H1 (cell line): ENCODE measurements around the gene KCNC1. TPM values are rescaled to one million over a fixed set of nuclear protein-coding genes. Genes with fewer than 3 reads are reported as not detected.

Experiments
- CTCF ChIA-PET: fragments of 300-600 bp; sonication (Branson Sonifier 250); formaldehyde crosslinking; loops from one replicate; lab custom pipeline; 2021; ENCODE audit not compliant: partially characterized antibody; lab: Charles Lee
- POLR2A ChIA-PET: fragments of 300-600 bp; sonication (Branson Sonifier 250); formaldehyde crosslinking; loops from one replicate; lab custom pipeline; 2021; ENCODE audit warnings: inconsistent platforms; ENCODE audit not compliant: partially characterized antibody; lab: Charles Lee
- DNase-seq, 2 experiments: peaks; one replicate each; pipeline versions ENCODE4 v3.0.0 to v3.0.0-alpha.2; 2010 to 2022; ENCODE audit warnings: low spot score in 2 of 2, low read depth in 1 of 2, mixed read lengths in 1 of 2
- FAIRE-seq: peaks from 2 replicates; lab custom pipeline; 2011; peaks lifted over from hg19 to GRCh38; lab: Jason Lieb, UNC
- H2AFZ ChIP-seq: 2 replicates; pipeline ENCODE4 v1.8.1; 2012; ENCODE audit warnings: low read length, inconsistent platforms
- H2AK5ac ChIP-seq: 2 replicates; pipeline ENCODE4 v1.6.1; 2013; ENCODE audit warnings: low read depth, low read length
- H2BK120ac ChIP-seq: replicated peaks from 2 replicates; pipeline ENCODE3; 2013; ENCODE audit warnings: low read depth, low read length, inconsistent platforms
- H2BK12ac ChIP-seq: 2 replicates; pipeline ENCODE4 v1.6.1; 2013; ENCODE audit warnings: low read depth, low read length
- H2BK15ac ChIP-seq: 2 replicates; pipeline ENCODE4 v1.6.1; 2013; ENCODE audit warnings: low read length
- H2BK20ac ChIP-seq: 2 replicates; pipeline ENCODE4 v1.6.1; 2013; ENCODE audit warnings: low read length
- H2BK5ac ChIP-seq: 2 replicates; pipeline ENCODE4 v1.6.1; 2013; ENCODE audit warnings: low read depth, low read length
- H3K14ac ChIP-seq: 2 replicates; pipeline ENCODE4 v1.6.1; 2013; ENCODE audit warnings: inconsistent platforms; ENCODE audit not compliant: insufficient read length
- H3K18ac ChIP-seq: 2 replicates; pipeline ENCODE4 v1.6.1; 2013; ENCODE audit warnings: low read length; ENCODE audit errors: extremely low read depth
- H3K23ac ChIP-seq: 2 replicates; pipeline ENCODE4 v1.6.1; 2013; ENCODE audit warnings: inconsistent platforms; ENCODE audit not compliant: insufficient read length
- H3K23me2 ChIP-seq: 2 replicates; pipeline ENCODE4 v1.6.1; 2013; ENCODE audit warnings: low read depth, low read length
- H3K27ac ChIP-seq: 2 replicates; pipeline ENCODE4 v1.6.1; 2011; ENCODE audit warnings: low read depth, low read length, inconsistent platforms
- H3K27me3 ChIP-seq, 4 experiments: replicated peaks in 1 of 4; 1 replicate in 1 of 4; 2 replicates in 3 of 4; pipeline versions ENCODE4 v1.6.1 to v1.8.1; 2011 to 2013; ENCODE audit warnings: low read length in 3 of 4, mild to moderate bottlenecking in 3 of 4, inconsistent platforms in 2 of 4, mixed read lengths in 2 of 4, moderate library complexity in 1 of 4; ENCODE audit not compliant: control insufficient read depth in 3 of 4, insufficient read depth in 3 of 4; ENCODE audit errors: extremely low read depth in 1 of 4
- H3K36me3 ChIP-seq, 4 experiments: 2 replicates each; pipeline versions ENCODE4 v1.6.1 to v1.8.1; 2011 to 2013; ENCODE audit warnings: mild to moderate bottlenecking in 4 of 4, low read length in 3 of 4, moderate library complexity in 2 of 4, control low read depth in 1 of 4, inconsistent platforms in 1 of 4; ENCODE audit not compliant: insufficient read depth in 4 of 4, control insufficient read depth in 2 of 4
- H3K4ac ChIP-seq: replicated peaks from 2 replicates; pipeline ENCODE3; 2013; ENCODE audit warnings: low read length, low read depth, mixed read lengths, inconsistent platforms; ENCODE audit not compliant: insufficient read length
- H3K4me1 ChIP-seq, 4 experiments: replicated peaks in 1 of 4; 1 replicate in 1 of 4; 2 replicates in 3 of 4; pipeline versions ENCODE4 v1.6.1 to v1.8.1; 2011 to 2013; ENCODE audit warnings: low read length in 3 of 4, inconsistent platforms in 2 of 4, mixed read lengths in 1 of 4; ENCODE audit not compliant: insufficient read depth in 4 of 4, control insufficient read depth in 3 of 4
- H3K4me2 ChIP-seq, 2 experiments: 2 replicates each; pipeline versions ENCODE4 v1.6.1 to v1.8.1; 2011 to 2013; ENCODE audit warnings: low read depth in 2 of 2, low read length in 2 of 2, control low read depth in 1 of 2, inconsistent platforms in 1 of 2, mild to moderate bottlenecking in 1 of 2; ENCODE audit not compliant: insufficient read depth in 1 of 2
- H3K4me3 ChIP-seq, 4 experiments: fragments of 200-600, 300-600 bp in 1 of 4; sonication (generic), shearing (Covaris generic), sonication (Bioruptor Twin) in 1 of 4; 2 replicates each; pipeline versions ENCODE4 v1.5.1 to v1.8.1; 2011 to 2016; ENCODE audit warnings: low read length in 4 of 4, low read depth in 3 of 4, control low read depth in 2 of 4, inconsistent platforms in 2 of 4, mild to moderate bottlenecking in 2 of 4, mixed read lengths in 1 of 4, moderate library complexity in 1 of 4; ENCODE audit not compliant: insufficient read depth in 2 of 4; ENCODE audit errors: extremely low read depth in 1 of 4
- H3K56ac ChIP-seq: replicated peaks from 2 replicates; pipeline ENCODE3; 2013; ENCODE audit warnings: low read depth, mild to moderate bottlenecking, mixed read lengths, low read length, inconsistent platforms; ENCODE audit not compliant: insufficient read length
- H3K79me1 ChIP-seq: 2 replicates; pipeline ENCODE4 v1.6.1; 2013; ENCODE audit warnings: low read depth, low read length, control low read depth
- H3K79me2 ChIP-seq, 2 experiments: 2 replicates each; pipeline versions ENCODE4 v1.6.1 to v1.8.1; 2012 to 2013; ENCODE audit warnings: low read length in 2 of 2, mild to moderate bottlenecking in 2 of 2, inconsistent platforms in 1 of 2; ENCODE audit not compliant: insufficient read depth in 2 of 2, control insufficient read depth in 1 of 2
- H3K9ac ChIP-seq, 4 experiments: replicated peaks in 1 of 4; 1 replicate in 1 of 4; 2 replicates in 3 of 4; pipeline versions ENCODE4 v1.6.1 to v1.8.1; 2011 to 2013; ENCODE audit warnings: low read depth in 3 of 4, low read length in 3 of 4, control low read depth in 2 of 4, mild to moderate bottlenecking in 2 of 4, moderate library complexity in 2 of 4, inconsistent platforms in 1 of 4; ENCODE audit errors: extremely low read depth in 1 of 4
- H3K9me3 ChIP-seq, 2 experiments: 2 replicates each; pipeline versions ENCODE4 v1.6.1 to v1.8.1; 2012 to 2013; ENCODE audit warnings: mild to moderate bottlenecking in 2 of 2, moderate library complexity in 2 of 2, control low read depth in 1 of 2, inconsistent platforms in 1 of 2, low read depth in 1 of 2, low read length in 1 of 2, mixed read lengths in 1 of 2; ENCODE audit not compliant: insufficient read depth in 2 of 2
- H4K20me1 ChIP-seq, 2 experiments: replicated peaks in 1 of 2; 2 replicates each; pipeline versions ENCODE3 to v1.8.1; 2011 to 2013; ENCODE audit warnings: inconsistent platforms in 2 of 2, low read length in 2 of 2, mild to moderate bottlenecking in 1 of 2; ENCODE audit not compliant: insufficient read depth in 2 of 2, control insufficient read depth in 1 of 2
- H4K5ac ChIP-seq: 2 replicates; pipeline ENCODE4 v1.6.1; 2013; ENCODE audit warnings: low read length, low read depth, mixed read lengths, inconsistent platforms; ENCODE audit not compliant: insufficient read length
- H4K8ac ChIP-seq: 2 replicates; pipeline ENCODE4 v1.8.0; 2013; ENCODE audit warnings: mild to moderate bottlenecking, moderate library complexity, low read length, inconsistent platforms; ENCODE audit not compliant: insufficient read depth; ENCODE audit errors: extremely low read depth
- H4K91ac ChIP-seq: replicated peaks from 2 replicates; pipeline ENCODE3; 2013; ENCODE audit warnings: low read length, mixed read lengths, inconsistent platforms; ENCODE audit not compliant: insufficient read length
- CBX8 ChIP-seq: fragments of 300-800, 300-1000 bp; sonication (generic); IDR thresholded peaks from 2 replicates; pipeline ENCODE4 v1.7.1; 2016; ENCODE audit warnings: low read depth, low read length, borderline replicate concordance
- CHD1 ChIP-seq: IDR thresholded peaks from 2 replicates; pipeline ENCODE4 v1.6.1; 2012; ENCODE audit warnings: low read depth, low read length, improper control_type of control experiment
- WGBS, 2 experiments: shearing (Covaris generic) in 1 of 2; methylation state at CpG; one replicate each; pipeline versions ENCODE4 v1.1.6 to v1.1.7; 2013 to 2015; ENCODE audit warnings: low lambda C conversion rate in 2 of 2, mixed read lengths in 2 of 2, inconsistent platforms in 1 of 2, low coverage in 1 of 2, missing lambda C conversion rate in 1 of 2; ENCODE audit not compliant: insufficient replicate concordance in 2 of 2, insufficient coverage in 1 of 2, insufficient read length in 1 of 2; ENCODE audit errors: extremely low coverage in 1 of 2, missing lambda C conversion rate in 1 of 2; 5-methylcytosine and 5-hydroxymethylcytosine counted together
- polyA plus RNA-seq, 7 experiments: library from polyadenylated mRNA; depleted of rRNA in 3 of 7; stranded (reverse) in 5 of 7; unstranded in 2 of 7; fragments of >200 nt in 5 of 7; fragments of 200-250 nt in 2 of 7; gene quantifications; 1 replicate in 5 of 7; 2 replicates in 1 of 7; 4 replicates in 1 of 7; pipeline versions ENCODE4 v1.2.1 to v1.2.3, GENCODE V29; 2011 to 2013; ENCODE audit warnings: missing spikeins in 2 of 7, mixed read lengths in 2 of 7
- total RNA-seq: library from RNA; stranded (reverse); fragmentation: NEBNext Ultra II Directional; extraction: Animal tissue kit (Norgen Biotek cat#: 25700); gene quantifications from 2 replicates; pipeline ENCODE4 v1.2.1, GENCODE V29; 2021
- TF ChIP-seq, protein P1 (sequence below), 3 experiments: IDR thresholded peaks; 1 replicate in 2 of 3; 2 replicates in 1 of 3; pipeline versions ENCODE4 v1.5.1 to v1.6.1; 2011; ENCODE audit warnings: low read length in 3 of 3, mild to moderate bottlenecking in 3 of 3, inconsistent platforms in 2 of 3, low read depth in 1 of 3, moderate library complexity in 1 of 3; ENCODE audit not compliant: insufficient read depth in 1 of 3; ENCODE audit errors: control extremely low read depth in 1 of 3

Gene KCNC1
- total and polyA plus RNA-seq, 2 of the 8 experiments (the other 6 are each of a cell fraction or from before 2014, with no cell fraction given) = 0.11 to 0.26 TPM

DNA sequence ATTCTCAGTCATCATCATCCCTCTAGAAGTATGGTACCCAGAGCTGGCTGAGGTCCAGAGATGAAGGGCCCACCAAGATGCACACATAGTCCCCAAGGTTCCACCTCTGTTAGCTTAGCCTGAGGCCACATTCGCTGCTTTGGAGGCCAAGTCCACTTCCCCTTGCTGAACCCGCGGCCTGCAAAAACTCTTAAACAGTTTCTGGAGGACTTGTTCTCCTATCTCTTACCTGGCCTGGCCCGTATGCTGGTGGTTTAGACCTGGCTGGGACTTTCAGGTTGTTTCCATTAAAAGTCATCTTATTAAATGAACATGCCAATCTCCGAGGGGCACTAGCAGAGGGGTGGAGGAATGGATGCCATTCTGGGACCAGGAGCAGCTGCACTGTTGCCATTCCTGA lies 64.6 kb downstream of the KCNC1 start:
- Histone ChIP-seq H3K4me1 (peaks cover 0 to 11% (median 4%) of the 10 kb centered on the region in 4 experiments; a peak in 5 of 7 replicates), H2BK15ac (no peak overlapping the region), H2AFZ (no peak overlapping the region), H3K9ac (no peak overlapping the region), H3K9me3 (peaks cover 0 to 5% of the 10 kb centered on the region in 2 experiments; a peak in 2 of 4 replicates), H3K4me3 (no peak overlapping the region), H2BK120ac (no peak overlapping the region), H2BK12ac (no peak overlapping the region), H3K56ac (no peak overlapping the region), H2BK5ac (no peak overlapping the region), H4K91ac (no peak overlapping the region), H3K4ac (no peak overlapping the region), H4K20me1 (no peaks in the 10 kb centered on the region), H3K18ac (no peak overlapping the region), H2BK20ac (no peak overlapping the region), H4K5ac (no peak overlapping the region), H3K79me1 (no peaks in the 10 kb centered on the region), H3K14ac (no peak overlapping the region), H3K23ac (no peak overlapping the region), H3K27ac (no peak overlapping the region), H4K8ac (no peak overlapping the region), H3K4me2 (no peak overlapping the region), H2AK5ac (no peak overlapping the region), H3K27me3 (no peaks in the 10 kb centered on the region; a peak in 1 of 7 replicates), H3K79me2 (no peaks in the 10 kb centered on the region), H3K23me2 (no peaks in the 10 kb centered on the region), H3K36me3 (no peaks in the 10 kb centered on the region)
- CTCF ChIA-PET = interaction anchor here (0.8 to 1.3 kb wide), 3 partner anchors 13 to 63 kb away, joined by 3 to 4 read pairs (median 3); no protein-coding TSS in a partner anchor
- POLR2A ChIA-PET = no interaction called here
- WGBS, 2 experiments = 96% methylated on average over 5 of the region's 5 CpGs; no CpG with 5 or more reads in 1 of the 2 experiments
- DNase-seq (no peak), FAIRE-seq (no peak)
- TF ChIP-seq CBX8 (no peak), CHD1 (no peak)
- TF ChIP-seq, protein P1, sequence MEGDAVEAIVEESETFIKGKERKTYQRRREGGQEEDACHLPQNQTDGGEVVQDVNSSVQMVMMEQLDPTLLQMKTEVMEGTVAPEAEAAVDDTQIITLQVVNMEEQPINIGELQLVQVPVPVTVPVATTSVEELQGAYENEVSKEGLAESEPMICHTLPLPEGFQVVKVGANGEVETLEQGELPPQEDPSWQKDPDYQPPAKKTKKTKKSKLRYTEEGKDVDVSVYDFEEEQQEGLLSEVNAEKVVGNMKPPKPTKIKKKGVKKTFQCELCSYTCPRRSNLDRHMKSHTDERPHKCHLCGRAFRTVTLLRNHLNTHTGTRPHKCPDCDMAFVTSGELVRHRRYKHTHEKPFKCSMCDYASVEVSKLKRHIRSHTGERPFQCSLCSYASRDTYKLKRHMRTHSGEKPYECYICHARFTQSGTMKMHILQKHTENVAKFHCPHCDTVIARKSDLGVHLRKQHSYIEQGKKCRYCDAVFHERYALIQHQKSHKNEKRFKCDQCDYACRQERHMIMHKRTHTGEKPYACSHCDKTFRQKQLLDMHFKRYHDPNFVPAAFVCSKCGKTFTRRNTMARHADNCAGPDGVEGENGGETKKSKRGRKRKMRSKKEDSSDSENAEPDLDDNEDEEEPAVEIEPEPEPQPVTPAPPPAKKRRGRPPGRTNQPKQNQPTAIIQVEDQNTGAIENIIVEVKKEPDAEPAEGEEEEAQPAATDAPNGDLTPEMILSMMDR (IDR thresholded peaks at IDR 0.05; ENCODE audit: control extremely low read depth in 1 of 3, insufficient read depth in 1 of 3, low read depth in 1 of 3, low read length in 3 of 3) = no peak
